ENCODE measurements around the gene MAML3. TPM values are rescaled to one million over a fixed set of nuclear protein-coding genes. Genes with fewer than 3 reads are reported as not detected.

The MAML3 gene
- total RNA-seq, 1 experiment from 2014 or later: 14.8 TPM

DNA sequence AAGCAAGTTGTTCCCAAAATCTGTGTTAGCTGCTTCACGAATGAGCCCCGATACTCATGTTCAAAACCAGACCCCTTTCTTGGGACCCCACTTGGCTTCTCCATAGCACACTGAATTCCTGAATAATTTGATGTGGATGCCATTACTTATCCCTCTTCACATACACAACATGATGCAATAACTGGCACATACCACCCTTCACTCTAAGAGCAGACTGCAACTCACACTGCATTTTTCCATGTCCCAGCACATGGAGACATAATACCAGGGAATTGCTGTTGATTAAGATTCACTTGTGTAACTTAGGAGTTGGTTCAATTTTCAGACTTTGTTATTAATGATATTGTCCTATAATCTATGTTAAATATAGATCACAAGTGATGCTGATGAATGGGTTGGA, 213.4 kb downstream of the MAML3 start:
- DNase-seq (ENCODE audit: extremely low read depth, low read depth): no peak

DNA sequence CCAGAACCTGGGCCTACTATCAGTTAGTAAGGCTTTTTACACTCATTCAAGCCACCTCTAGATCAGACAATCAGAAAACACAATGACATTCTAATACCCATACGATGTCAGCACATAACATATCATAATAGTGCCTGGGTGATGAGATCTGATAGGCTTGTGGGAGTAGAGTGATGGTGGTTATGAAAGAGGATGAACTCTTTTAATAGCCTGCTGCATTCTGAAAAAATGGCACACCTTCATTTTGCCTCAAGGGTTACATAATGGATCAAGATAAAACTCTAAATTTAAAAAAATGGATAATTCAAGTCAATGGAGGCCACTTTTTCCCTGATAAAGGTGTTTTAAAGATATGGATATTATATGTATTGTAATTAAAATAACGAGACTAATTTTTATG, 215.6 kb downstream of the MAML3 start:
- no peak for DNase-seq (ENCODE audit: extremely low read depth, low read depth)

DNA sequence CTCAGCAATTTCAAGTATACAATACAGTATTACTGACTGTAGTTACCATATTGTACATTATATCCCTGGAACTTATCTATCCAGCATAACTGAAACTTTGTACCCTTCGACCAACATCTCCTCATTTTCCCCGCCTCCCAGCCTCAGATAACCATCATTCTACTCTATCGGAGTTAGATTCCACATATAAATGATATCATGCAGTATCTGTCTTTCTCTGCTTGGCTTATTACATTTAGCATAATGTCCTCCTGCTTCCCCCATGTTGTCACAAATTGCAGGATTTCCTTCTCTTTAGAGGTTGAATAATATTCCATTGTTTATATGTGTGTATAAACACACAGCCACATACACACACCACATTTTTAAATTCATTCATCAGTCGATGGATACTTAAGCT, 218.1 kb downstream of the MAML3 start:
- no peak for DNase-seq (ENCODE audit: extremely low read depth, low read depth)

DNA sequence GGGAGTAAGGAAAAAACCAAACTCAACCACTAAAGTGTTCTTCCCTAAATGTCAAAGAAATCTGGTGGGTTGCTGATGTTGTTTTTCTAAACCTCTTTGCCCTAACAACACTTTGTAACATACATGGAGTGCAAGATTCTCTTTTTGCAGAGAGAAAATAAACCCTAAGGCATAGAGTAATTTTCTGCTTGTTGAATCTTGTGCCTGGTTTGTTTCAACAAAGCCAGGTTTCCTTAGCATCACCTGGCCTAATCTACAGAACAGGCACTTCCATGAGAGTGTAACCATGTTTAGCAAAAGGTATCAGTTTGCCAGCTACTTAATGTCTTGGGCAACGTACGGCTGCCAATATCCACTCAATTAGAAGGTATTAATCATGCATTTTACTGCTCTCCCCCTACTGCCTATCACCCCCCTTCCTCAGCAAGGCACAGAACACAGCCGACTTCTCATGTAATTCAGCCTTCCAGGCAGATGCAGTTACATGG, 219.2 kb downstream of the MAML3 start:
- no peak for DNase-seq (ENCODE audit: extremely low read depth, low read depth)

DNA sequence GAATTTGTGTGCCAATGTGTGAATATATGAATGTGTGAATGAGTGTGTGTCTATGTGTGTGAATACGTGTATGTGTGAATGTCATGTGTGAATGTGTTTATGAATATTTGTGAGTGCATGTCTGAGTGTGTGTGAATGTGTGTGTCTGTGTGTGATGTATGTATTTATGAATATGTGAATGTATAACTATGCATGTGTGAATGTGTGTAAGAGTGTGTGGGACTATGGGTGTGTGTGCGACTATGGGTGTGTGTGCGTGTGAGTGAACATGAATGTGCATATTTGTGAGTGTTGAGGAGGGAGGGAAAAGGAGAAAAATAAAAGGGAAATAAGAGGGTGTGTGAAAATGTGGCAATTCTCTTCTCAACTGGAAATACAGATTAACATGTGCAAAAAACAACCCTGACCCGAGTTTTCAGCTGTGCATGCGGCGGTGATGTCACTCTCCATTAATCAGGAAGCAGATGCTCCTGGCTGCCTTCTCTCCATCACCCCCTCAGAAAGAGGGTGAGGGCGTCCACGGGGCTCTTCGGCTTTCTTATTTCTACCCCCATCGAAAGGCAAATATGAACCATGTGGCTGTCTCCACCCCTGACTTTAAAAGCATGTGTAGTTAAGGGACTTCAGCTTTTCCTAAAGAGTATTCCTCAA, 219.8 kb downstream of the MAML3 start:
- no peak for DNase-seq (ENCODE audit: extremely low read depth, low read depth)

DNA sequence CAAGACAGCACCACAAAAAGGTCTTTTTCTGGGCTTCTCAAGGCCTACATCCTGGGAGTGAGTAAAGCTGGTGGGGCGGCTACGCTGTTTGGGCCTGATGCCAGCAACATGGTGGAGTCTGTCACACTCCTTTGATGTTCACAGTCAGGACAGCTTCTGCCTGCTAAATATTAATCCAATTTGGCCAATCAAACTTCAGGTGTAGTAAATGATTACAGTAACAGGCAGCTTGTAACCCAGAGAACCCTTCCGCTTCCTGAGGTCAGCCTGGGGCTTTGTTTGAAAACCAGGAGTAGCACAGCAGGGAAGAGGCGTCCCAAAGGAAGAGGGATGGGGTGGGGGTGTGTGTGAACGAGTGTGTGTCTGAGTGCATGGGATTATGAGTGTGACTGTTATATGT, 220.4 kb downstream of the MAML3 start:
- DNase-seq (ENCODE audit: extremely low read depth, low read depth): no peak

DNA sequence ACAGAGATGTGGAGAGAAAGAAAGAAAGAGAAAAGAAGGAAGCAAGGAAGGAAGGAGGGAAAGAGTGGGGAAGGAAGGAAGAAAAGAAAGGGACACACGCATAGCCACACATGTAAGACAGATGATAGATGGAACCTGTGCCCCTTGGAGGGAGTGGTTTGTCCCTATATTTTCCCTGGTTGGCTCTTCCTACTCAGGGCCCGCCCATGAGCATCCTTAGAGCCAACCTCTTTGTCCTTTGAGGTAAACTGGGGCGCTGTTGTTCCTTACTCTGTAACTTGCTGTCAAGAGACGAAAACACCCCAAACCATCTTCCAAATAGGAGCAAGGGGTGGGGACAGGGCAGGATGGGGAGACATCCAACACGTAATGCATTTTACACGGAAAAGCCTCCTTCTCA, 220.9 kb downstream of the MAML3 start:
- no peak for DNase-seq (ENCODE audit: extremely low read depth, low read depth)

DNA sequence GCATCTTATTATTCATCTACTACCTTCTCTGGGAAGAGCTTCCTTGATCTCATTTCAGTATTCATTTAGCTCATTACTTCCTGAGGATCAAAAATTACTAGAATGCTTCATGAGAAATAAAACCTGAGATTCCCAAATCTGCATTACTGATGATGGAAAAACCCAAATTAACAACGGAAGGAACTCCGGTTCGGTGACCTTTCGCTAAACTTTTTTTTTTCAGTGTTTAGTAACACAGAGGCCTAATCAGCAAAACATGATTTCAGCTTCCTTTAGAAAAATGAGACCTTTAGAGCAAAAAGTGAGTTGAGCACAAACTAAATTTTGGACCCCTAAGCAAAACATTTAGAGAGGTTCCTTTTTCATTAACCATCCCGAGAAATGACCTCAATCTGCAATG, 229.2 kb downstream of the MAML3 start:
- no peak for DNase-seq (ENCODE audit: extremely low read depth, low read depth)

DNA sequence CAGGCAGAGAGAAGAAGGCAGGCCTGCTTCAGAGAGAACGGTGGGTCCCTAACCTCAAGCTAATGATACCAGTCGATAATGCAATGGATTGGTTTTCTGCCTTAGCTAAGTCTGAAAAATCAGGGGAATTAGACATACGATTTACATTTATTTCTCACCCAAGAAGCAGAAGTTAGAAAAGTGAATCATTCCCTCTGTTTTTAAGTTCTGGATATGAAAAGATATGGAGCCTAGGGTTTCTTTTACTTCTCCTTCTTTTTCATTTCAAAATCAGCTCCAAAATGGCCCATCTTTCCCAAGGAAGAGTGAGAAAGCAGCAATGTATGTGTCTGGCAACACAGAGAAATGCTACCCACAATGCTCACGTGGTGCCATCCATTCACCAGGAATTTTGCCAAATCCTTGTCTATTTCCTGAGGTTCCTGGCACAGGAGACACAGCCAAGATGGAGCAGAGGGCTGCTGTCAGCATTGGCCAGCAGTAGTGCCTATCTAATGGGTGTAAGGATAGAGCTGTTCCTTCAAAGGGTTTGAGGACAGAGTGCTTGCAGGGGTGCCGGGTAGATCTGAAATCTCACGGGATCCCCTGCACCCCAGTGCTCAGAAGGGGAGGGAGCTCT, 231.5 kb downstream of the MAML3 start:
- DNase-seq (ENCODE audit: extremely low read depth, low read depth): no peak

DNA sequence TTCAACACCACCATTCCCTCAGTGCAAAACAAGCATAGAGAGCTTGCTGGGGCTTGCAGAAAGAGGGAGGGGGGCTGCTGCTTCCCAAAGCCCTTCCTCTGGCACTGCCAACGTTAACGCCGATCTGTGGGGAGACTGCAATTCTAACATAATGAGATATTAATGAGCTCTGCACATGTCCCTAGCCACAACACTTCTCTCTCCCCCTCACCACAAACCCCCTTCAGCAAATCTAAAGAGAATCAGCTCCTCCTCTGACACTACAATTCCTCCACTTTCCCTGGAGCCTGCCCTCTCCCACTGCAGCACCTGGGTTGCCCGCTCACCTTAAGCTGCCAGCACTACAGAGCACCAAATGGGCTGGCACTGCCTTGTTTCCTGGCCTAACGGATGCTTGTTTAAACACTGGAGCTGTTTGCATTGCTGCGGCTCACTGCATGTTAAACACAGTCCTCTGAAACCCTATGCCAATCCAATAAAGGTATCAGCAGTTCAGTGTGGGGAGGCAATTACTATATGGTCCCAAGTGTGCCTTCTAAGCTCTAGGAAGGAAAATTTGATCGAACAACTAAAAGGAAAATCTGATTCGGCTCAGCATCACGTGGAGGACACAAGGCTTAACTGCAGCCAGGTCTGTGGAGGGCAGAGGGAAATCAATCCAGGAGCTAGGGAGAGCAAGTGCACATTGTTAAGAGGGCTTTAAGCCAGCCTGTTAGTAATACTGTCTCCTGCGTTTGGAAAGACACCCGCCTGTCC, 232.4 kb downstream of the MAML3 start:
- DNase-seq (ENCODE audit: extremely low read depth, low read depth): no peak

DNA sequence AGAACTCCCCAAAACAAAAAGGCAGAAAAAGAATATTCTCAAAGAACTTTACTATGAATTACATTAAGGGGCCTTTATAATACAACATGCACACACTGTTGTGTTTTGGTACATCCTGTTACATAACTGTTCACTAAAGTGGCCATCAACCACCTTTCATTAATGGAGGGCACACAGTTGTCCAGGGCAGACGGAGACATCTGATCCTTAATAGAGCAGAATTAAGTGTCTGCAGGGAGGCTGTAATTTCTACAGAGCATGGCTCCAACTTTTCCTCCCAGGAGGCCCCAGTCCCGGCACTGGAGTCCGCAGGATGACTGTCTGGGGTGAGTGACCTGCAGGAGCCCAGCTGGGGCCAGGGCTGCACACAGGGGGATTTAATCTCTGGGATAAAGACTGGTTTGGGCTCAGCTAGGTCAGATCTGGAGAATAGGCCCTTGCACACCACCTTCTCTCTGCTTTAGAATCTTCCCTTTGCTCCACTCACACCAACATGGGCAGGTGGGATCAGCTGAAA, 233.4 kb downstream of the MAML3 start:
- DNase-seq (ENCODE audit: extremely low read depth, low read depth): no peak

DNA sequence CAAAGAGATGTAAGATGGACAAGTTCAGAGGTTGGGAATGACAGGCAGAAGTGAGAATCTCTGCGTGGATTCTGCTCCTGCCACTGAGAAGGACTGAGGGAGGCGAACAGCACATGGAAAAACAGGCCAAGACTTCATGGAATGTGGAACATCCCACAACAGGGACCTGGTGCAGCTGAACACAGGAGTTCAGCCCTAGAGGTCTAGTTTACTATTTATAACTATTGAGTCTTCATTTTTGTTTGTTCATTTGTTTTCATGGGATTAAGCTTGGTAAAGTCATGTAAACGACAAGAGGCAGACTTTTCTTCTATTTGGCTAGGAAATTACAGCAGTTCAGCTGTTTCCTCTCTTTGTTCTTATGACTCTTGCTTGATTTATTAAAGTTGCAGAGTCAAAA, 234.5 kb downstream of the MAML3 start:
- no peak for DNase-seq (ENCODE audit: extremely low read depth, low read depth)

DNA sequence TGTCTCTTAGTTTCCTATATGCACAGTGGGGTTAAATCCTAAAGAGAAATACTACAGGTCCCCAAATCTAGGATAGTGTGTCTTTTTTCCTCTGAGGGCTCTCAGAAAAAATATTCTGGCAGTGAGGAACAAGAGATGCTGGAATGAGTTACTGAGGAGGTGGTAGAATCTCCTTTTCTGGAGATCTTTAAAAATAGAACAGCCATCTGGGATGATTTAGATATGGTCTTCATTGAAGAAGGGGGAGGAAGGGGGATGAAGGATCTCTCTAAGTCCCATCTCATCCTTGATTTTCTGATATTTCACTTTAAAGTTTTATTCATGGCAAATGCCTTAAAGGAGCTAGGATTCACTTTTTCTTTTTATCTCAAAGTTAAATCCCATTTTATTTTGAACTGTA, 235.0 kb downstream of the MAML3 start:
- DNase-seq (ENCODE audit: extremely low read depth, low read depth): no peak

DNA sequence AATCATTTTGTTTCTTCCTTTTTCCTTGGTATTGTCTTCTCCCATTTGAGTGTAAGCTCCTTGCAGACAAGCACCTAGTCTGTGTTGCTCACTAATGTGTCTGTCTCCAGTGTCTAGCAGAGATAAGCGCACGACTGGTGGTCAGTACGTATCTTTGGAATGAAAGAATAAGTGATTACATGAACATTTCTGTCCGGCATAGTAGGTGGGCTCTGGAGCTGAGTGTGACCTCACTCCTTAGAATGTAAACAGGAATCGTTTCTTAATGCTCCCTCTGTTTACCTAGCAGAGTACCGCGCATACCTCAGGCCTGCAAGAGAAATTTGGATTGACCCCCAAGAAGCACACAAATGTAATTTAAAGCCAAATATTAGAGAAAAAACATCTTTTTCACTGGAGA, 235.4 kb downstream of the MAML3 start:
- no peak for DNase-seq (ENCODE audit: extremely low read depth, low read depth)

DNA sequence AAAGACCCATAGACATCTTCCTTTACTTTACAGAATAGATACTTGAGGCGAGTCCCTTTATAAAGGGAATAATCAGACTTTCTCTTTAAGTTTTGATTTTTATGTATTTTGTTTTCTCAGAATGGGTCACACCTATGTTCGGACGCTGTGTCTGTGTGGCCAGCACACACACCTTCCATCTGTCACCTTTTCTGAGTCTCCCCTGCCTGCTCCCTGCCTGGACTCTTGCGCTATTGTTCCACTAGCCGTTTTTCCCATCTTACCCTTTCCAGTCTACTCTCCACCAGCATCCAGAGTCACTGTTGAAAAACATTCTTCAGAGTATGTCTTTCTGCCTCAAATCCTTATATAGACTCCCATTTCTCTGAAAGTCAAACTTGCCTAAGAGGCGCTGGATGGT, 236.1 kb downstream of the MAML3 start:
- no peak for DNase-seq (ENCODE audit: extremely low read depth, low read depth)

DNA sequence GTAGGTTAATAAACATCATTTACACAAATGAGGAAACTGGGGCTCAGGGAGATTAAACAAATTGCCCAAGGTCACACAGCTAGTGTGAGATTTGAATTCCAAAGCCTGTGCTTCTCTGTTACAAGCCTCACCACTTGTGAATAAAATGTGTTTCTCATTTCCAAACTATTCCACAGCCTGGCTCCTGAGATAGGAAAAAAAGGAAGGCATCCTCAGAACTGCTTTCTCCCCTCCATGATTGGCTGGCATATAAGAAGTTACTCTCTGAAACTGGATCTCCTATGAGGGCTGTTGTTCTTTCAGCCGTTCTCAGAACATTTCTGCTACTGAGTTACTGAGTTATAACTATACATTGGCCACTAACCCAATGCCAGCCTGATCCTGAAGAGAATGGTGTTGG, 237.9 kb downstream of the MAML3 start:
- DNase-seq (ENCODE audit: extremely low read depth, low read depth): no peak

DNA sequence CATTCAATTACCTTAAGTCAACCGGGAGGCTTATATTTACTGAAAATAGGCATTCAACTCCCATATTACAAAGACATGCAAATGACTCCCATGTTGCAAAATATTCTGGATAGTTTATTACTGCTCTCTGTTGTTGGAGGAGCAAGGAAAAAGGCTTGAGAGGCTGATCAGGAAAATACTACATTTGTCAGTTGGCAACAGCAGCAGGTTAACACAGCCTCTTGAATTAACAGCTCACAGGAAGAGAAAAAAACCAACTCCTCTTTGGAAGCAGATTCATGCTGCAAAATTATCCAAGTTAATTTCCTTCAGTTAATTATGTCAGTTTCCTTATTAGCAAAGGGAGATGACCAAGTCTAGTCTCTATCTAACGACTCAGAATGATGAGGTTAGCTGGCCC, 238.9 kb downstream of the MAML3 start:
- DNase-seq (ENCODE audit: extremely low read depth, low read depth): no peak

DNA sequence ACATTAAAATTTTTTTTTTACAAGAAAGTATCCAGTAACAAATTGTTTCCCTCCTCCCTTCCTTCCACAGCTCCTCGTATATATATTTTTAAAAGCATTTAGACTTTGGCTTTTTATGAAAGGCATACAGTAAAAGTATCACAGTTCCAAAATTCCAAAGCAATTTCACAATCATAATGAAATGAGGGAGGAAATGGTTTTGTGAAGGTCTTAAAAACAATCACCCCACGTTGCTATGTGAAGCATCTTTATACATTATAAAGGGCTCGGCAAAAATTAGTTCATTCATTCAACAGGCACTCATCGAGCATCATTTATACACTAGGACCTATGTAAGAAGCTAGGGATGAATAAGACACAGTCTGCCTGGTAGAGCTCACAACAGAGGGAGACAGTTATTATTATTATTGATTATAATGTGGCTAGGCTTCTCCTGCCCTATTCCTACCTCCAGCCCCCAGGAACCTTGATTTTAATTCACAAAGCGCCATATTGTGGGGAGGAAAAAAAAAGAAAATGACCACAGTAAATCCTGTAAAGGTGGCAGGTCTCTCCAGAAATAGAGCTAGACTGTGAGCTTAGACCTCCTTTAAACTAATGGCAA, 239.9 kb downstream of the MAML3 start:
- no peak for DNase-seq (ENCODE audit: extremely low read depth, low read depth)

DNA sequence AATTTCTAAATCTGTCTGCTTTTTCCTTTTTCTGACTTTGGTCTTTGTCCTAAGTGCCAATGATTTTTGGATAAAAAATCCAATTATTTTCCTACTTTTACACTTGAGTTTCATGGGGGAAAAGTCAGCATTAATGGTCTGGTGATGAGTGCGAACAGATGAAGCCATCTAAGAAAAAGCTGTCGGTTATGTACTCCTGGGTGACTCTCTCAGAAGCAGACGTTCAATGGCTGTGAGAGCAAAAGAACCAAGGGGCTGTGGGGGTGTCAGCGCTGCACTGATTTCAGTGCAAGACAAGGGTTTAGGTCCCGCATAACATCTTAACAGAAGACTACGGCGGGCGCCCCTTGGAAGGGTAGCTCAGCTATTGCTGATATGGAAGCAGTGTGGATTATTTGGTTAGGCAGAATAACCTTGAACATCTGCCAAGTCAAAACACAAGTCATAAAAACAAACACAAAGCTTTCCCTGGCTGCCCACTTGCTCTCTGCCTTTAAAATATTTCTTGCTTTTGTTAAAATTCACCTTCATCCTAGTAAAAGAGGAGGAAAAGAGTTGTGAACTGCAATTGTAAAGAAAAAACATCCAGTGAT, 240.5 kb downstream of the MAML3 start:
- DNase-seq (ENCODE audit: extremely low read depth, low read depth): no peak

DNA sequence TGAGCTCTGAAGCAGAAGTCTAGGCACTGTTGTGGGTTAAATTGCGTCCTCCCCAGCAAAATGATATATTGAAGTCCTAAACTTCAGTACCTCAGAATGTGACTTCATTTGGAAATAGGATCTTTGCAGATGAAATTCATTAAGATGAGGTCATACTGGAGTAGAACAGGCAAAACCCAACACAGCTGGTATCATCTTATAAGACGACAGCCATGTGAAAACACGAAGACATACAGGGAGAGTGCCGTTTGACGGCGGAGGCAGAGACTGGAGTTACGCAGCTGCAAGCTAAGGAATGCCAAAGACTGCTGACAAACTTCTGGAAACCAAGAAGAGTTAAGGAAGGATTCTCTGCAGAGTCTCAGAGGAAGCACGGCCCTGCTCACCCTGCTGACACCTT, 241.5 kb downstream of the MAML3 start:
- no peak for DNase-seq (ENCODE audit: extremely low read depth, low read depth)

DNA sequence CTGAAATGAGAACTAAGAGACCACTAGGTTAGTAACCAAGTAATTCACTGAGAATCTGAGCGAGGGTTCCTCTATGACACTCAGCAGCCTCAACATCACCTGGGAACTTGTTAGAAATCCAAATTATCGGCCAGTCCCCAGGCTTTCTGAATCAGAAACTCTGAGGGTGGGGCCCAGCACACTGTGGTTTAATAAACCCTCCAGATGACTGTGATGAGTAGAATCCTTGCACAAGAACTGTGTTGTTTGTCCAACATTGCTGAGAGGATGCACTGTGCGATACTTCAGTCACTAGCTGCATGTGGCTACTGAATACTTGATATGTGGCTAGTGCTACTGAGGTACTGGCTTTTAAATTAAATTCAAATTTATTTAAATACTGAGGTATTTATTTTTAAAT, 243.9 kb downstream of the MAML3 start:
- DNase-seq (ENCODE audit: extremely low read depth, low read depth): no peak

All from NCI-H460 (cell line).